Measurements from ENCODE around the gene PROS1. TPM values are rescaled to one million over a fixed set of nuclear protein-coding genes. Genes with fewer than 3 reads are reported as not detected.
"Not testable (repeated sequence)": the region's sequence is repeated elsewhere in the genome, so short reads cannot be mapped to it uniquely, and the experiment has no call there.

PROS1 gene
- total RNA-seq, 1 experiment from 2014 or later, result 1.3 TPM

GRCh38 chr3:93937485-93937884, 36.2 kb downstream of the PROS1 start:
- not testable (repeated sequence) for H3K18ac ChIP-seq (ENCODE audit: insufficient read length, low read depth, low read length); H3K23me2 ChIP-seq (ENCODE audit: insufficient read length, low read depth, low read length, poor library complexity, severe bottlenecking); DNase-seq; H3K9ac ChIP-seq (ENCODE audit: extremely low read depth, insufficient read length, low read length); H3K4me1 ChIP-seq (ENCODE audit: insufficient read depth, low read length); H2BK20ac ChIP-seq (ENCODE audit: low read depth, low read length, poor library complexity, severe bottlenecking); H3K4me2 ChIP-seq (ENCODE audit: insufficient read depth, insufficient read length, low read length); H2BK15ac ChIP-seq (ENCODE audit: low read depth, low read length); H2AFZ ChIP-seq (ENCODE audit: low read length); H3K27ac Mint-ChIP-seq; H3K27me3 Mint-ChIP-seq (ENCODE audit: low read depth); H3K4me3 Mint-ChIP-seq; H4K5ac ChIP-seq (ENCODE audit: insufficient read length, low read depth, low read length); H4K91ac ChIP-seq (ENCODE audit: insufficient read length, low read depth, low read length); H2BK12ac ChIP-seq (ENCODE audit: insufficient read length, low read depth, low read length); H3K79me2 ChIP-seq (ENCODE audit: insufficient read depth, low read length); H3K23ac ChIP-seq (ENCODE audit: insufficient read length, low read depth, low read length); H3K4me1 Mint-ChIP-seq; H2BK120ac ChIP-seq (ENCODE audit: low read depth, low read length, poor library complexity, severe bottlenecking); H4K20me1 ChIP-seq (ENCODE audit: control insufficient read depth, insufficient read depth, insufficient read length); H2AK5ac ChIP-seq (ENCODE audit: insufficient read length, low read length); H2BK5ac ChIP-seq (ENCODE audit: insufficient read length, low read length); H4K8ac ChIP-seq (replicated peaks; ENCODE audit: insufficient read length, low read depth, low read length); H3T11ph ChIP-seq (ENCODE audit: low read length); H3K14ac ChIP-seq (ENCODE audit: insufficient read depth, low read length); H3K56ac ChIP-seq (ENCODE audit: insufficient read length, low read depth, low read length); H3K27ac ChIP-seq (ENCODE audit: insufficient read length, low read depth, low read length); H3K27me3 ChIP-seq (ENCODE audit: insufficient read depth, low read length); H3K4ac ChIP-seq (ENCODE audit: low read depth, low read length); H3K79me1 ChIP-seq (ENCODE audit: insufficient read depth, low read depth, low read length, poor library complexity, severe bottlenecking)
- peaks cover 42% of the 10 kb centered on the region for H3K9me3 ChIP-seq (ENCODE audit: control insufficient read depth, low read depth, low read length)
- Mint-ChIP-seq H3K9me3 (peaks cover 36 to 37% of the 10 kb centered on the region in 2 experiments), H3K36me3 (ENCODE audit: insufficient read depth in 1 of 3, low read depth in 3 of 3) (peaks cover 4 to 15% (median 6%) of the 10 kb centered on the region in 3 experiments; a peak in 4 of 7 replicates)
- WGBS (ENCODE audit: extremely low coverage, insufficient read length, low lambda C conversion rate), result no CpG with 5 or more reads among the region's 6 CpGs

Data from H9 (cell line).